IPS-18c (cell line): ENCODE measurements around the gene KRTAP19-3.
"Not testable (repeated sequence)": the region's sequence is repeated elsewhere in the genome, so short reads cannot be mapped to it uniquely, and the experiment has no call there.

Experiments used
- H3K4me3 ChIP-seq: 2 replicates; pipeline ENCODE4 v1.7.0; 2013; ENCODE audit warnings: low read depth, mild to moderate bottlenecking, low read length, moderate library complexity; ENCODE audit not compliant: insufficient read depth
- H3K9me3 ChIP-seq: one replicate; pipeline ENCODE4 v1.6.1; 2013; ENCODE audit warnings: mild to moderate bottlenecking, low read length, moderate library complexity; ENCODE audit not compliant: control insufficient read depth, insufficient read depth

Gene KRTAP19-3

GRCh38 chr21:30491963-30492428, at the start of gene KRTAP19-3:
KRTAP19-3 (minus strand) TSS chr21:30492013; CDS start chr21:30491957, 56 bp downstream.
- H3K4me3 ChIP-seq: no peak within 1 kb of the TSS
- peaks cover 5% of the 10 kb centered on the region for H3K9me3 ChIP-seq

- Histone ChIP-seq H3K4me3 (no peak overlapping the region), H3K9me3 (no peaks in the 10 kb centered on the region)
Measured at GRCh38 chr21:30518876-30519275, 27.1 kb upstream of the KRTAP19-3 start.

GRCh38 chr21:30515681-30516080, 23.9 kb upstream of the KRTAP19-3 start:
- Histone ChIP-seq H3K4me3 (no peak overlapping the region), H3K9me3 (no peaks in the 10 kb centered on the region)

DNA sequence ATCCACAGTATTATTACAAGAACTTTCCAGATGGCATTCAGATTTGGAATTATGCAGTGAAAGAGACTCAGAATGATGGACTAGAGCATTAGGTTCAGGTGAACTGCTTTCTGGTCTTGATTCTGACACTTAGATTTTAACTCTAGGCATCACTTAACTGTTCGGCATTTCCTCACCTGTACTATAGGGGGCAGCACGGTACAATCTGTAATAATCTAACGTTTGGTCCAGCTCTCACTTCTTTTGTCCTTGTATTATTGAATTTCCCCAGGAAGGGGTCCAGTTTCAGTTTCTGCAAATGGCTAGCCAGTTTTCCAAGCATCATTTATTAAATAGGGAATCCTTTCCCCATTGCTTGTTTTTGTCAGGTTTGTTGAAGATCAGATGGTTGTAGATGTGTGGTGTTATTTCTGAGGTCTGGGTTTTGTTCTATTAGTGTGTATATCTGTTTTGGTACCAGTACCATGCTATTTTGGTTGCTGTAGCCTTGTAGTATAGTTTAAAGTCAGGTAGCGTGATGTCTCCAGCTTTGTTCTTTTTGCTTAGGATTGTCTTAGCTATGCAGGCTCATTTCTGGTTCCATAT, 13.9 kb upstream of the KRTAP19-3 start:
- H3K9me3 ChIP-seq, H3K4me3 ChIP-seq: not testable (repeated sequence)

GRCh38 chr21:30502041-30502440, 10.2 kb upstream of the KRTAP19-3 start, which contains the start of gene KRTAP19-5:
KRTAP19-5 (minus strand) TSS chr21:30502141; CDS start chr21:30502090, 51 bp downstream.
- no peak within 1 kb of the TSS for H3K4me3 ChIP-seq
- H3K9me3 ChIP-seq: no peaks in the 10 kb centered on the region

DNA sequence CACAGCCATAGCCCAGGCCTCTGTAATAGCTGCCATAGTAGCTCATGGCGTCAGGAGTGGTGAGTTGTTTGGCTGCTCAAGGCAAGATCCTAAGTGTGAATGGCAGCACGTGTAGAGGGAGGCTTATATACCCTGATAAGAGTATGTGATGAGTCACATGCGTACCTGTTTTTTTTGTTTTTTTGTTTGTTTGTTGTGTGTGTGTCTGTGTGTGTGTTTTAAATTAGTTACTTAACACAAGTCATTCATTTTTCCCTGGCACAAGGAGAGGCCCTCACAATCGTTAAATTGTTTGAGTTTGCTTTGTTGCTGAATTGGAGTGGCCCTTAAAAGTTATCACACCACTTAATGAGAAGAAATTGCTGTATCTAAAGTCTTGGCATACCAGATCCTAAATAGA, 5.3 kb upstream of the KRTAP19-3 start, which contains the start of gene KRTAP19-4:
KRTAP19-4 (minus strand) TSS at position 101 of the 400 bp plus-strand sequence; CDS start at position 46, 55 bp downstream.
- H3K9me3 ChIP-seq: no peaks in the 10 kb centered on the region
- no peak within 1 kb of the TSS for H3K4me3 ChIP-seq

DNA sequence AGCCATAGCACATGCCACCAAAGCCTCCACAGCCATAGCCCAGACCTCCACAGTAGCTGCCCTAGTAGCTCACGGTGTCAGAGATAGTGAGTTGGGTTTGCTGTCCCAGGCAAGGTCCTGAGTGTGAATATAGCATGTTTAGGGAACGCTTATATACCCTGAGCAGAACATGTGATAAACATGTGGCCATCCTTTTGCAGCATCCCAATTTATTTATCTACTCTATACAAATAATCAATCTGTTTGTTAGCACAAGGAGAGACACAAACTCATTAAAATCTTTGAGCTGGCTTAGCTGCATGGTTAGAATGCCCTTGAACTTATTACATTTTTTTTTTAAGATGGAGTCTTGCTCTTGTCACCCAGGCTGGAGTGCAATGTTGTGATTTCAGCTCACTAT, 4.5 kb downstream of the KRTAP19-3 start, which contains the start of gene KRTAP19-2:
KRTAP19-2 (minus strand) TSS at position 101 of the 400 bp plus-strand sequence; CDS start at position 13, 88 bp downstream.
- Histone ChIP-seq H3K4me3 (no peak within 1 kb of the TSS), H3K9me3 (peaks cover 14% of the 10 kb centered on the region)

GRCh38 chr21:30486180-30486579, 5.6 kb downstream of the KRTAP19-3 start:
- Histone ChIP-seq H3K4me3 (no peak overlapping the region), H3K9me3 (peaks cover 14% of the 10 kb centered on the region)

DNA sequence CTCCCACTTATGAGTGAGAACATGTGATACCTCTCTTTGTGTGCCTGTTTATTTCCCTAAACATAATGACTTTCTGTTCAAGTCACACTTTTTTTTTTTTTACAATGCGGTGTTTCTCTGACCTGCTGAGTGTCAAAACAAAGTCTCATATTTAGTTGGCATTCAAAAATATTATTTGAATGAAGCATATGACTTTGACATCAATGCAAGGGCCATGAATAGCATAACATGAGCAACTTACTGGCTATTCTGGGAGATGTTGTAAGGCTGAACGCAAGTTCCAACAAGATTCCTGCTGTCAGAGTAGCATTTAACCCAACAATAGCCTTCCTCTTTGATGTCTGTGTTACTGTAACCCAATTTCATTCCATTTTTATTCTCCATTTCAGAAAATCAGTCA, 9.7 kb downstream of the KRTAP19-3 start:
- Histone ChIP-seq H3K9me3 (peaks cover 10% of the 10 kb centered on the region), H3K4me3 (no peak overlapping the region)

- Histone ChIP-seq H3K9me3 (no peaks in the 10 kb centered on the region), H3K4me3 (no peak within 1 kb of the TSS)
Measured at GRCh38 chr21:30480145-30480544, 11.7 kb downstream of the KRTAP19-3 start, which contains the start of gene KRTAP19-1. KRTAP19-1 (minus strand) TSS chr21:30480367; CDS start chr21:30480317, 50 bp downstream.

- no peak overlapping the region for H3K4me3 ChIP-seq
- no peaks in the 10 kb centered on the region for H3K9me3 ChIP-seq
Measured at GRCh38 chr21:30479259-30479658, 12.6 kb downstream of the KRTAP19-3 start.

DNA sequence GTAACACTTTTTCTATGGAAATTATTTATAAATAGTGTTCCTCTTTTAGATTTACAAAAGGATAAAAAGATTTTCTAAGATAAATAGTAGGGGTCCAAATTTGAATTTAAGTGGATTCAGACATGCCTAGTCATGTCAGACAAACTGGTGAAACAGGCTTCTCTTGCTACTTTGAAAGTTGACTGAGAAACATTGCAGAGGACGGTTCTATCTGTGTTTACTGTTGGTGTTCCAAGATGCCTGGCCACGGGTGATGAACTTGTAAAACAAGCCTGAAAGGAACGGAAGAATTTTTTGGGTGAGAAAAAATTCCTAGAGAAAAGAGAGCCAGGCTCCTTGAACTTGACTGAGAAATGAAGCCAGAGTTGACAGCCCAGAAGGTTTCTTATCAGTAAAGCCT, 13.8 kb downstream of the KRTAP19-3 start:
- Histone ChIP-seq H3K4me3 (no peak overlapping the region), H3K9me3 (no peaks in the 10 kb centered on the region)

GRCh38 chr21:30468900-30469714, 22.7 kb downstream of the KRTAP19-3 start:
- Histone ChIP-seq H3K4me3 (no peak overlapping the region), H3K9me3 (no peaks in the 10 kb centered on the region)

GRCh38 chr21:30463713-30464112, 28.1 kb downstream of the KRTAP19-3 start:
- H3K9me3 ChIP-seq: no peaks in the 10 kb centered on the region
- no peak overlapping the region for H3K4me3 ChIP-seq

GRCh38 chr21:30448514-30448913, 43.3 kb downstream of the KRTAP19-3 start:
- Histone ChIP-seq H3K9me3 (no peaks in the 10 kb centered on the region), H3K4me3 (no peak overlapping the region)

DNA sequence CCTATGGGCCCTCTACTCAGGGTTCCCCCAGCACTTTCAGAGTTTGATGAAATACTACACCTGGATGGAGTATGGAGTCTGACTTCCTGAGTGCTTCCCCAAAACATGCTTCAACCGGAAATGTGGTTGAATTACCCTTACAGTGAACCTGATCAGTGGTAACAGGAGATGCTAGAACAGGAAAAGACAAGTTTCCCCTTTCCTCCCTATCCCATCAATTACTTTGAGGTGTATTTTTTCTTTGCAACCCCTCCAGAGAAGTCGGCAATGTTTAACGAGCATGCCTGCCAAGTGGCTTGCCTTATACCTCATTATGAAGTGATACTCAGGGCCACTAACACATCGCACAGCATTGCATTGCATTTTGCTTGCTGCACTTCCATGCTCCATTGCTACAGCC, 44.8 kb downstream of the KRTAP19-3 start:
- H3K9me3 ChIP-seq: no peaks in the 10 kb centered on the region

DNA sequence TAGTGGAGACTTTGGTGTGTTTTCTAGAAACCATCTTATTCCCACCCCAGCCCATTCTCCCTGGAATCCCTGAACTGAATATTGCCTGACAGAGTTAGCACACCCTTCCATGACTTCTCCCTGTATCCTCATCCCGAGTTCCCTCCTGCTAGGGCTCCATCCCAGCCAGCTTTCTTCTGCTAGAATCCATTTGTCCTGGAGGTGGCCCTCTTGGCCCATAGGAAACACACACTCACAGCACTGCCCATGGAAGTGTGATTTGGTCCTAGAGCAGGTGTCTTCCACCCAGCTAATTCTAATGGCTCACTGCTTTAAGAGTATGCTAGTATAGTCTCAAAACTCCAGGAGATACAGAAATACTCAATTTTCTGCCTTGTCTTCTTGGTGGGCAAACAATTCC, 47.6 kb downstream of the KRTAP19-3 start:
- H3K9me3 ChIP-seq: no peaks in the 10 kb centered on the region
- no peak overlapping the region for H3K4me3 ChIP-seq

More for the DNA sequence above, 44.8 kb downstream of the KRTAP19-3 start:
- no peak overlapping the region for H3K4me3 ChIP-seq

GRCh38 chr21:30443226-30443625, 48.6 kb downstream of the KRTAP19-3 start:
- Histone ChIP-seq H3K4me3 (no peak overlapping the region), H3K9me3 (no peaks in the 10 kb centered on the region)
